Neuronal stem cell (in vitro differentiated cells): ENCODE measurements around the gene ZDHHC16.
A peak's percentile ranks its signal among the peaks of the same experiment; 100 is the strongest.

Source experiments
- DNase-seq: peaks from one replicate; pipeline ENCODE4 v3.0.0-alpha.2; 2013; ENCODE audit warnings: low spot score
- H2AFZ ChIP-seq: one replicate; pipeline ENCODE4 v1.6.1; 2013; ENCODE audit warnings: mild to moderate bottlenecking, low read length, inconsistent platforms
- H2AK5ac ChIP-seq: 2 replicates; pipeline ENCODE4 v1.6.1; 2013; ENCODE audit warnings: low read depth, mild to moderate bottlenecking, inconsistent platforms, low read length, moderate library complexity, mixed read lengths
- H2BK120ac ChIP-seq: 2 replicates; pipeline ENCODE4 v1.6.1; 2013; ENCODE audit warnings: low read depth, mild to moderate bottlenecking, inconsistent platforms, low read length, moderate library complexity, mixed read lengths
- H2BK12ac ChIP-seq: one replicate; pipeline ENCODE4 v1.6.1; 2013; ENCODE audit warnings: low read length, inconsistent platforms
- H2BK15ac ChIP-seq: 2 replicates; pipeline ENCODE4 v1.6.1; 2013; ENCODE audit warnings: mild to moderate bottlenecking, low read length, inconsistent platforms, mixed read lengths
- H2BK5ac ChIP-seq: one replicate; pipeline ENCODE4 v1.6.1; 2013; ENCODE audit warnings: inconsistent platforms, mild to moderate bottlenecking, low read length, moderate library complexity
- H3K14ac ChIP-seq: one replicate; pipeline ENCODE4 v1.6.1; 2013; ENCODE audit warnings: low read length, inconsistent platforms
- H3K18ac ChIP-seq: 2 replicates; pipeline ENCODE4 v1.6.1; 2013; ENCODE audit warnings: low read length, inconsistent platforms
- H3K23ac ChIP-seq: 2 replicates; pipeline ENCODE4 v1.6.1; 2013; ENCODE audit warnings: low read depth, mild to moderate bottlenecking, mixed read lengths, low read length, inconsistent platforms; ENCODE audit not compliant: poor library complexity
- H3K27ac ChIP-seq: replicated peaks from 3 replicates; pipeline ENCODE4 v1.5.1; 2013; ENCODE audit warnings: low read length, inconsistent platforms
- H3K27me3 ChIP-seq, 3 experiments: 2 replicates each; pipeline ENCODE4 v1.6.1; 2013; ENCODE audit warnings: low read length in 3 of 3, mild to moderate bottlenecking in 2 of 3, inconsistent platforms in 1 of 3, low read depth in 1 of 3, mixed read lengths in 1 of 3, moderate library complexity in 1 of 3; ENCODE audit not compliant: control insufficient read depth in 3 of 3, insufficient read depth in 3 of 3
- H3K36me3 ChIP-seq, 2 donors: replicated peaks in 1 of 2; 2 replicates each; pipeline ENCODE4 v1.6.1; 2013; ENCODE audit warnings: low read length in 2 of 2; ENCODE audit not compliant: control insufficient read depth in 2 of 2, insufficient read depth in 2 of 2
- H3K4ac ChIP-seq: 2 replicates; pipeline ENCODE4 v1.6.1; 2013; ENCODE audit warnings: inconsistent platforms, mild to moderate bottlenecking, low read length, moderate library complexity
- H3K4me1 ChIP-seq, 2 donors: 1 replicate in 1 of 2; 2 replicates in 1 of 2; pipeline ENCODE4 v1.6.1; 2013; ENCODE audit warnings: low read length in 2 of 2, low read depth in 1 of 2; ENCODE audit not compliant: control insufficient read depth in 2 of 2, insufficient read depth in 1 of 2
- H3K4me2 ChIP-seq: one replicate; pipeline ENCODE4 v1.6.1; 2013; ENCODE audit warnings: mild to moderate bottlenecking, low read length, inconsistent platforms; ENCODE audit not compliant: insufficient read depth, poor library complexity, severe bottlenecking
- H3K4me3 ChIP-seq, 2 donors: 2 replicates each; pipeline ENCODE4 v1.5.1; 2013; ENCODE audit warnings: low read length in 2 of 2, mild to moderate bottlenecking in 2 of 2, inconsistent platforms in 1 of 2, moderate library complexity in 1 of 2
- H3K79me1 ChIP-seq: one replicate; pipeline ENCODE4 v1.6.1; 2013; ENCODE audit warnings: low read depth, mild to moderate bottlenecking, inconsistent platforms, low read length, moderate library complexity
- H3K9ac ChIP-seq: one replicate; pipeline ENCODE4 v1.6.1; 2013; ENCODE audit warnings: mild to moderate bottlenecking, low read depth, low read length, inconsistent platforms; ENCODE audit not compliant: poor library complexity
- H3K9me3 ChIP-seq, 2 donors: replicated peaks in 1 of 2; 2 replicates each; pipeline versions ENCODE3 to v1.6.1; 2013; ENCODE audit warnings: low read length in 2 of 2, mild to moderate bottlenecking in 2 of 2, inconsistent platforms in 1 of 2, low read depth in 1 of 2, mixed read lengths in 1 of 2, moderate library complexity in 1 of 2; ENCODE audit not compliant: control insufficient read depth in 2 of 2, insufficient read depth in 1 of 2
- H4K8ac ChIP-seq: one replicate; pipeline ENCODE4 v1.6.1; 2013; ENCODE audit warnings: low read depth, mild to moderate bottlenecking, inconsistent platforms, low read length, moderate library complexity
- H4K91ac ChIP-seq: one replicate; pipeline ENCODE4 v1.6.1; 2013; ENCODE audit warnings: low read length, low read depth, mild to moderate bottlenecking, inconsistent platforms; ENCODE audit not compliant: poor library complexity
- WGBS, 2 donors: extraction: QIAGEN DNeasy Blood & Tissue Kit; methylation state at CpG; one replicate each; pipeline ENCODE4 v1.1.7; 2013; ENCODE audit warnings: missing lambda C conversion rate in 2 of 2, mixed read lengths in 1 of 2; ENCODE audit not compliant: insufficient read length in 2 of 2, insufficient replicate concordance in 1 of 2; ENCODE audit errors: extremely low coverage in 2 of 2; 5-methylcytosine and 5-hydroxymethylcytosine counted together

The ZDHHC16 gene

GRCh38 chr10:97485647-97486281 lies 39.8 kb downstream of the ZDHHC16 start:
- H2BK5ac ChIP-seq, result no peak overlapping the region
- no peak overlapping the region for H2AFZ ChIP-seq
- no peak overlapping the region for H3K14ac ChIP-seq
- H3K4me3 ChIP-seq, result no peak overlapping the region
- no peak overlapping the region for H4K91ac ChIP-seq
- H3K27ac ChIP-seq, result no peak overlapping the region
- peaks cover 2% of the 10 kb centered on the region for H3K79me1 ChIP-seq
- no peaks in the 10 kb centered on the region for H3K27me3 ChIP-seq
- no peak overlapping the region for H3K9ac ChIP-seq
- no peak overlapping the region for H4K8ac ChIP-seq
- H3K36me3 ChIP-seq, result peaks cover 6 to 51% of the 10 kb centered on the region in 2 donors
- H2BK15ac ChIP-seq, result no peak overlapping the region
- no peak overlapping the region for H2AK5ac ChIP-seq
- no peaks in the 10 kb centered on the region for H3K4me1 ChIP-seq
- H3K23ac ChIP-seq, result no peak overlapping the region
- no peak overlapping the region for H2BK120ac ChIP-seq
- H3K18ac ChIP-seq, result no peak overlapping the region
- WGBS, 2 donors, result no CpG with 5 or more reads among the region's 4 CpGs
- H3K4ac ChIP-seq, result no peak overlapping the region
- H3K9me3 ChIP-seq, result no peaks in the 10 kb centered on the region
- H2BK12ac ChIP-seq, result no peak overlapping the region
- no peak for DNase-seq
- no peak overlapping the region for H3K4me2 ChIP-seq

GRCh38 chr10:97490592-97490991 lies 44.6 kb downstream of the ZDHHC16 start:
- peak overlapping the region in 1 of 2 donors; percentile 54 for H3K4me3 ChIP-seq
- H2AK5ac ChIP-seq, result no peak overlapping the region
- H4K8ac ChIP-seq, result no peak overlapping the region
- peaks cover 6 to 8% of the 10 kb centered on the region in 2 donors for H3K4me1 ChIP-seq
- no CpG with 5 or more reads among the region's 2 CpGs for WGBS, 2 donors
- H3K79me1 ChIP-seq, result peaks cover 7% of the 10 kb centered on the region
- no peak overlapping the region for H2BK12ac ChIP-seq
- H2BK5ac ChIP-seq, result no peak overlapping the region
- no peak overlapping the region for H2BK120ac ChIP-seq
- H3K9me3 ChIP-seq, result no peaks in the 10 kb centered on the region
- H3K4me2 ChIP-seq, result no peak overlapping the region
- H3K23ac ChIP-seq, result no peak overlapping the region
- H4K91ac ChIP-seq, result no peak overlapping the region
- no peak overlapping the region for H3K4ac ChIP-seq
- H3K36me3 ChIP-seq, result peaks cover 0 to 24% of the 10 kb centered on the region in 2 donors
- H3K14ac ChIP-seq, result no peak overlapping the region
- no peak overlapping the region for H3K9ac ChIP-seq
- no peak for DNase-seq
- no peak overlapping the region for H2BK15ac ChIP-seq
- no peaks in the 10 kb centered on the region for H3K27me3 ChIP-seq
- no peak overlapping the region for H3K27ac ChIP-seq
- H3K18ac ChIP-seq, result no peak overlapping the region
- H2AFZ ChIP-seq, result no peak overlapping the region

- Histone ChIP-seq H3K14ac (no peak overlapping the region), H3K9me3 (no peaks in the 10 kb centered on the region), H3K9ac (no peak overlapping the region), H2AFZ (no peak overlapping the region), H2BK12ac (no peak overlapping the region), H3K4me1 (peaks cover 7 to 13% of the 10 kb centered on the region in 2 donors), H3K36me3 (peaks cover 1 to 17% of the 10 kb centered on the region in 2 donors), H3K18ac (no peak overlapping the region), H3K4ac (no peak overlapping the region), H3K79me1 (peaks cover 14% of the 10 kb centered on the region), H4K91ac (no peak overlapping the region), H3K23ac (no peak overlapping the region), H3K27ac (no peak overlapping the region), H3K27me3 (no peaks in the 10 kb centered on the region), H2BK120ac (no peak overlapping the region), H2BK15ac (no peak overlapping the region), H2BK5ac (no peak overlapping the region), H3K4me3 (no peak overlapping the region), H2AK5ac (no peak overlapping the region), H3K4me2 (no peak overlapping the region), H4K8ac (no peak overlapping the region)
- WGBS, 2 donors, result no CpG with 5 or more reads among the region's 2 CpGs
- DNase-seq, result no peak
These were observed 48.2 kb downstream of the ZDHHC16 start for GRCh38 chr10:97494151-97494550.

- Histone ChIP-seq H3K79me1 (peaks cover 14% of the 10 kb centered on the region), H4K8ac (no peak overlapping the region), H3K4ac (no peak overlapping the region), H3K23ac (no peak overlapping the region), H2BK5ac (no peak overlapping the region), H2BK15ac (no peak overlapping the region), H3K4me2 (no peak overlapping the region), H3K36me3 (peaks cover 1 to 17% of the 10 kb centered on the region in 2 donors), H3K4me1 (peaks cover 9 to 13% of the 10 kb centered on the region in 2 donors), H3K14ac (no peak overlapping the region), H3K27ac (no peak overlapping the region), H2AK5ac (no peak overlapping the region), H2BK120ac (no peak overlapping the region), H2AFZ (no peak overlapping the region), H3K18ac (no peak overlapping the region), H3K4me3 (no peak overlapping the region), H3K9ac (no peak overlapping the region), H3K9me3 (no peaks in the 10 kb centered on the region), H2BK12ac (no peak overlapping the region), H3K27me3 (peaks cover 0 to 7% (median 5%) of the 10 kb centered on the region in 3 experiments), H4K91ac (no peak overlapping the region)
- no peak for DNase-seq
- WGBS, 2 donors, result no CpG with 5 or more reads among the region's 7 CpGs
These were observed 49.0 kb downstream of the ZDHHC16 start for GRCh38 chr10:97494863-97495506.
